HUES64 (cell line): Measurements from ENCODE around the gene PPM1J.

Source experiments
- H3K27ac ChIP-seq: 2 replicates; pipeline ENCODE4 v1.7.0; 2013; ENCODE audit warnings: low read depth, low read length, inconsistent platforms
- H3K27me3 ChIP-seq: 2 replicates; pipeline ENCODE4 v1.6.1; 2013; ENCODE audit warnings: mild to moderate bottlenecking, low read length; ENCODE audit not compliant: insufficient read depth
- H3K36me3 ChIP-seq: 2 replicates; pipeline ENCODE4 v1.6.1; 2013; ENCODE audit warnings: mild to moderate bottlenecking, low read length; ENCODE audit not compliant: insufficient read depth
- H3K4me1 ChIP-seq: 2 replicates; pipeline ENCODE4 v1.6.1; 2013; ENCODE audit warnings: mild to moderate bottlenecking, low read length, moderate library complexity; ENCODE audit not compliant: insufficient read depth
- H3K4me3 ChIP-seq: 2 replicates; pipeline ENCODE4 v1.5.1; 2013; ENCODE audit warnings: mild to moderate bottlenecking, low read length, moderate library complexity
- H3K9ac ChIP-seq: 2 replicates; pipeline ENCODE4 v1.6.1; 2013; ENCODE audit warnings: mild to moderate bottlenecking, low read depth, low read length
- H3K9me3 ChIP-seq: 2 replicates; pipeline ENCODE4 v1.6.1; 2013; ENCODE audit warnings: low read depth, low read length; ENCODE audit not compliant: insufficient read depth
- WGBS: fragments of 150-250, 120-280 bp; methylation state at CpG from one replicate; pipeline ENCODE4 v1.1.7; 2013; ENCODE audit warnings: missing lambda C conversion rate; 5-methylcytosine and 5-hydroxymethylcytosine counted together

The PPM1J gene

GRCh38 chr1:112694363-112694929 lies 20.7 kb downstream of the PPM1J start:
- H3K27me3 ChIP-seq, result no peaks in the 10 kb centered on the region
- peaks cover 75% of the 10 kb centered on the region for H3K36me3 ChIP-seq
- H3K9ac ChIP-seq, result no peak overlapping the region
- H3K27ac ChIP-seq, result no peak overlapping the region
- no peaks in the 10 kb centered on the region for H3K9me3 ChIP-seq
- peaks cover 10% of the 10 kb centered on the region; the same call in 1 of the 2 replicates for H3K4me1 ChIP-seq
- no peak overlapping the region for H3K4me3 ChIP-seq
- 94% methylated on average over 15 of the region's 15 CpGs for WGBS

- Histone ChIP-seq H3K9me3 (no peaks in the 10 kb centered on the region), H3K36me3 (peaks cover 74% of the 10 kb centered on the region)
- 85% methylated on average over 6 of the region's 6 CpGs for WGBS
These were observed 21.3 kb downstream of the PPM1J start for GRCh38 chr1:112693821-112694220.

GRCh38 chr1:112692681-112693080 lies 22.5 kb downstream of the PPM1J start:
- Histone ChIP-seq H3K9me3 (no peaks in the 10 kb centered on the region), H3K27ac (no peak overlapping the region), H3K4me3 (no peak overlapping the region), H3K36me3 (peaks cover 65% of the 10 kb centered on the region), H3K9ac (no peak overlapping the region), H3K27me3 (no peaks in the 10 kb centered on the region), H3K4me1 (no peaks in the 10 kb centered on the region)
- 93% methylated on average over 5 of the region's 5 CpGs for WGBS

More at GRCh38 chr1:112693821-112694220, 21.3 kb downstream of the PPM1J start:
- no peak overlapping the region for H3K27ac ChIP-seq
- no peak overlapping the region for H3K4me3 ChIP-seq
- H3K27me3 ChIP-seq, result no peaks in the 10 kb centered on the region
- no peak overlapping the region for H3K9ac ChIP-seq
- H3K4me1 ChIP-seq, result peaks cover 5% of the 10 kb centered on the region; the same call in 1 of the 2 replicates

GRCh38 chr1:112689842-112690237 lies 25.3 kb downstream of the PPM1J start:
- no peak overlapping the region for H3K27ac ChIP-seq
- no peaks in the 10 kb centered on the region for H3K4me1 ChIP-seq
- H3K27me3 ChIP-seq, result no peaks in the 10 kb centered on the region
- no peak overlapping the region for H3K4me3 ChIP-seq
- H3K9ac ChIP-seq, result no peak overlapping the region
- H3K9me3 ChIP-seq, result no peaks in the 10 kb centered on the region
- WGBS, result 90% methylated on average over 11 of the region's 11 CpGs
- peaks cover 47% of the 10 kb centered on the region for H3K36me3 ChIP-seq

GRCh38 chr1:112689196-112689841 lies 25.8 kb downstream of the PPM1J start:
- Histone ChIP-seq H3K36me3 (peaks cover 42% of the 10 kb centered on the region), H3K27ac (no peak overlapping the region), H3K4me3 (no peak overlapping the region), H3K9ac (no peak overlapping the region), H3K27me3 (no peaks in the 10 kb centered on the region), H3K4me1 (no peaks in the 10 kb centered on the region), H3K9me3 (no peaks in the 10 kb centered on the region)
- WGBS, result 95% methylated on average over 7 of the region's 9 CpGs

- WGBS, result 90% methylated on average over 13 of the region's 13 CpGs
- Histone ChIP-seq H3K4me3 (no peak overlapping the region), H3K27ac (no peak overlapping the region), H3K9ac (no peak overlapping the region), H3K4me1 (no peaks in the 10 kb centered on the region), H3K36me3 (peaks cover 37% of the 10 kb centered on the region), H3K27me3 (no peaks in the 10 kb centered on the region), H3K9me3 (no peaks in the 10 kb centered on the region)
These were observed 26.3 kb downstream of the PPM1J start for GRCh38 chr1:112688781-112689193.

- Histone ChIP-seq H3K4me3 (no peak overlapping the region), H3K9ac (no peak overlapping the region), H3K27ac (no peak overlapping the region), H3K9me3 (no peaks in the 10 kb centered on the region), H3K27me3 (no peaks in the 10 kb centered on the region), H3K4me1 (no peaks in the 10 kb centered on the region), H3K36me3 (peaks cover 28% of the 10 kb centered on the region)
- WGBS, result 94% methylated on average over 13 of the region's 13 CpGs
These were observed 27.2 kb downstream of the PPM1J start for GRCh38 chr1:112687785-112688496.

- Histone ChIP-seq H3K36me3 (peaks cover 23% of the 10 kb centered on the region), H3K27me3 (no peaks in the 10 kb centered on the region), H3K4me1 (no peaks in the 10 kb centered on the region), H3K27ac (no peak overlapping the region), H3K4me3 (no peak overlapping the region), H3K9me3 (no peaks in the 10 kb centered on the region), H3K9ac (no peak overlapping the region)
- 91% methylated on average over 4 of the region's 4 CpGs for WGBS
These were observed 27.8 kb downstream of the PPM1J start for GRCh38 chr1:112687361-112687760.

- no peak overlapping the region for H3K4me3 ChIP-seq
- no peaks in the 10 kb centered on the region for H3K9me3 ChIP-seq
- 95% methylated on average over 4 of the region's 4 CpGs for WGBS
- H3K9ac ChIP-seq, result no peak overlapping the region
- no peak overlapping the region for H3K27ac ChIP-seq
- peaks cover 19% of the 10 kb centered on the region for H3K36me3 ChIP-seq
- H3K4me1 ChIP-seq, result no peaks in the 10 kb centered on the region
- H3K27me3 ChIP-seq, result no peaks in the 10 kb centered on the region
These were observed 28.3 kb downstream of the PPM1J start for GRCh38 chr1:112686835-112687234.

- Histone ChIP-seq H3K36me3 (peaks cover 15% of the 10 kb centered on the region), H3K9ac (no peak overlapping the region), H3K4me1 (no peaks in the 10 kb centered on the region), H3K27me3 (no peaks in the 10 kb centered on the region), H3K27ac (no peak overlapping the region), H3K9me3 (no peaks in the 10 kb centered on the region), H3K4me3 (no peak overlapping the region)
- 84% methylated on average over 3 of the region's 3 CpGs for WGBS
These were observed 28.7 kb downstream of the PPM1J start for GRCh38 chr1:112686417-112686816.

- WGBS, result 91% methylated on average over 5 of the region's 5 CpGs
- H3K27me3 ChIP-seq, result no peaks in the 10 kb centered on the region
- no peak overlapping the region for H3K27ac ChIP-seq
- no peak overlapping the region for H3K9ac ChIP-seq
- H3K4me3 ChIP-seq, result no peak overlapping the region
- peaks cover 13% of the 10 kb centered on the region for H3K36me3 ChIP-seq
- H3K4me1 ChIP-seq, result no peaks in the 10 kb centered on the region
- H3K9me3 ChIP-seq, result no peaks in the 10 kb centered on the region
These were observed 29.2 kb downstream of the PPM1J start for GRCh38 chr1:112685913-112686312.
